NCI-H146 (cell line): Measurements from ENCODE around the gene FBXL17.
"Not testable (repeated sequence)": the region's sequence is repeated elsewhere in the genome, so short reads cannot be mapped to it uniquely, and the experiment has no call there.

ENCODE experiments used
- DNase-seq: peaks from one replicate; lab custom pipeline; 2025; lab: John Stamatoyannopoulos, UW

Gene FBXL17

GRCh38 chr5:108303611-108304010 is 78.3 kb downstream of the FBXL17 start:
- DNase-seq, result no peak

DNA sequence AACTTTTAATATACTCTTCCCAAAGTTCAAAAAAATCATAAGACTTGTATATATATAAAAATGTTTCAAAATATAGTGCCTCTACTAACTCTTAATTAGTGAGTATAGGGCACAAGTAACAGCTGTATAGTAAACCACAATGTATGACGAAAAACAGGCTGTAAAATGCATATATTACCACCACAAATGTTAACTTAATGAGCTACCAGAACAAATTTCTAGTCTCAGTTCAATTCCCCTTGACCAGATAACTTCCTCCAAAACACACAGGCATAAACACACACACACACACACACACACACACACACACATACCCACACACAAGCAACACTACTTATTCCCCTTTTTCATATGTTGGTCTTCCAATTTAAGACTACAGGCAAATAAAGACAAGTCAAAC is 78.8 kb downstream of the FBXL17 start:
- no peak for DNase-seq

DNA sequence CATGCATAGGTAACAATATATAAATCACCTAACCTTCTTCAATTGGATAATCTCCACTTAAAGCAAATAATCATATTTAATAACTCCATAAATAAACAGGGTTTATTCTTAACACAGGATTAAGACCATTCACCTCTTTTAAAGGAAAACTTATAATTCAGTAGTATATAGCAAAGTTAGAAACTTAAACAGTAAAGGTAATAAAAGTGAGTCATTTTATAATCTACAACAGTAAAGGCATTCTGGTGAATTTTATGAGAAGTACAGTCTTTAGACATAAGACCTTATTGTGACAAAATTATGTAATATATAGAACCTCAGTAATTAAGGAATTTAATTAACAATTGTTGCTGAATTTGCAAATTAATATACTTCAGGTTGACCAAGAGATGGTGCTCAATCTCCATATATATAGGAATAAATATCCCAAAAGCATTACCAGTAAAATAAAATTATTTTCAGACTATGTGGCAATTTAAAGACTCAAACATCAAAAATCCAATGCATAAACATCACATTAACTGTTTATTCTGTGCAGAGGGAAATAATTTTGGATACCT is 84.8 kb downstream of the FBXL17 start:
- DNase-seq, result no peak

- DNase-seq, result no peak
These were observed 86.1 kb downstream of the FBXL17 start for GRCh38 chr5:108295578-108296368.

DNA sequence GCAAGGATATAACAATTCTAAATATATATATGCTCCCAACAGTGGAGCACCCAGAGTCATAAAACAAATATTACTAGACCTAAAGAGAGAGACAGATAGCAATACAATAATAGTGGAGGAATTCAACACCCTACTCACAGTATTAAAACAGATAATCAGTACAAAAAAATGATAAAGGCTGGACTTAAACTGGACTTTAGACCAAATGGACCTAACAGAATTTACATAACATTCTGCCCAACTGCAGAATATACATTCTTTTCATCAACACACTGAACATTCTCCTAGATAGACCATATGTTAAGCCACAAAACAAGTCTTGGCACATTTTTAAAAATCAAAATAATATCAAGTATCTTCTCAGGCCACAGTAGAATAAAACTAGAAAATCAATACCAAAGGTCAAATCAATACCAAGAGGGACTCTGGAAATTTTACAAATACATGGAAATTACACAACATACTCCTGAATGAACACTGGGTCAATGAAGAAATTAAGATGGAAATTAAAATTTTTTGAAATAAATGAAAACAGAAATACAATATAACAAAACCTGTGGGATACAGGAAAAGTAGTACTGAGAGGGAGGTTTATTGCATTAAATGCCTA is 100.8 kb downstream of the FBXL17 start:
- DNase-seq, result no peak

DNA sequence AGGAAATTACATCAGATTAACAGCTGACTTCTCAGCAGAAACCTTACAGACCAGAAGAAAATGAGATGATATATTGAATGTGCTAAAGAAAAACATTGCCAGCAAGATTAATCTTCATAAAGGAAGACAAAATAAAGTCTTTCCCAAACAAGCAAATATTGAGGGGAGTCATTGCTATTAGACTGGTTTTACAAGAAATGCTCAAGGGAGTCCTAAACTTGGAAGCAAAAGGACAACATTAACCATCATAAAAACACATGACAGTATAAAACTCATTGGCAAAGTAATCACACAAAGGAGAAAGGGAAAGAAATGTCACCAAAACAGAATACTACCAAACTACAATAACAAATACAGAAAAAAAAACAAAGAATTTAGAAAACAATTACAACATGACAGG is 101.7 kb downstream of the FBXL17 start:
- DNase-seq, result no peak

GRCh38 chr5:108278285-108279240 is 103.3 kb downstream of the FBXL17 start:
- peak; percentile 23 for DNase-seq

DNA sequence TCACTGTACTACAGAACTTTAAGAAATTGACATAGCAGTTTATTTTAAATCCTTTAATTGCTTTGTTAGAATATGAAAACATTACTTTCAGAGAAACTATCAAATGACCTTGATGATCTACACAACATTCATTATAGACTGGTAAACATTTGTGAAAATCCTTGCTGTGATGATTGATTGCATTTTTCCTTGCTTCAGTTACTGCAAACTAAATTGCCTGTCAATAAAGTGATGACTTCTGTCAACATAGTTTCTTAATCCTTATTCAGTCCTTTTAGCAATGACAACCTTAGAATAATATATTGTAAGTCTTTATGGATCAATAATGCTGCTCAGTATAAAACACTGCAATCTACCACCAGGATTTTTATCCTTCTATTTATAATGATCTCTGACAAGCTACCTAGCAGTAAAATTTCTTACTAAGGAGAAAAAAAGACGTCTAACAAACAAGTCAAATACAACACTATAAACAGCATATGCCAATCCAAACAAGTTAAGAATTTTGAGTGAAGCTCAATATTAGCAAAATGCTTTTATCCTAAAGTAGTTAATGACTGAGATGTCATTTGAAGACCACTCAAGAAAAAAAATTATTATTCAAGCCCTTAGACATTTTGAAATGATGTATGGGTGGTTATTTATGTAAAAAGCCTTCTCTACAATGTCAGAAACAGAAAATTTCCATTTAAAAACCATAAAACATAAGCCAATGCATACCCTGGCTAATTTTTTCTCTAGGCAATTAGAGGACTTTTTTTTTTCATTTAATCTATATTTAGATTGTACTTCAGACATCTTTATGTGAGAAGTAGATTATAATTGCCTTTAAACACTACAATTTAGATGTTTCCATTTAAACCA is 105.5 kb downstream of the FBXL17 start:
- no peak for DNase-seq

DNA sequence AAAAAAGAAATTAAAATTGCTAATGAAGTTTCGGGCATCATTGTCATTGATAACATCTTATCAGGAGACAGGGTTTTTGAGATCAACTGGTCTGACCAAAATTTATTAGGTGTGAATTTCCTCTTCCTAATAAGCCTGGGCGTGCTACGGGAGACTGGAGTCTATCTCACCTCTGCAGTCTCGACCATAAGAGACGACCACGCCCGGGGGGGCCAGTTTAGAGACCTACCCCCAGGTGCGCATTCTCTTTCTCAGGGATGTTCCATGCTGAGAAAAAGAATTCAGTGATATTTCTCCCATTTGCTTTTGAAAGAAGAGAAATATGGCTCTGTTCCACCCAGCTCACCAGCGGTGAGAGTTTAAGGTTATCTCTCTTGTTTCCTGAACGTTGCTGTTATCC is 107.8 kb downstream of the FBXL17 start:
- not testable (repeated sequence) for DNase-seq

DNA sequence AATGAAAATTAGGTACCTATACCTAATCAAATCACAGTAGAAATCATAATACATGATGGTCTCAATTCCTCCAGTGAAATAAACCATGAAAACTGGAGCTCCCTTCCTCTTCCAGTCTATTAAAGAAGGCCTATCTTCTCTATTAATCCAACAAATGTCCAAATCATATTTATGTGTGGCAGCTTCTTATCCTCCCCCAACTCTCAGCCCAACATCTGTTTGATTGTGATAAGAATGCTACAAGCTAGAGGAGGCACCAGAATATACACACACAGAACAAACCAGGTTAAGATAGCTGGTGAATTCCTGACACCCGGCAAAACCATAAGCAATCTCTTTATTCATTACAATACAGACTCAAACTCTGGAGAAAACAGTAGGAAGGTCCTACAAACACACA is 110.8 kb downstream of the FBXL17 start:
- DNase-seq, result no peak

DNA sequence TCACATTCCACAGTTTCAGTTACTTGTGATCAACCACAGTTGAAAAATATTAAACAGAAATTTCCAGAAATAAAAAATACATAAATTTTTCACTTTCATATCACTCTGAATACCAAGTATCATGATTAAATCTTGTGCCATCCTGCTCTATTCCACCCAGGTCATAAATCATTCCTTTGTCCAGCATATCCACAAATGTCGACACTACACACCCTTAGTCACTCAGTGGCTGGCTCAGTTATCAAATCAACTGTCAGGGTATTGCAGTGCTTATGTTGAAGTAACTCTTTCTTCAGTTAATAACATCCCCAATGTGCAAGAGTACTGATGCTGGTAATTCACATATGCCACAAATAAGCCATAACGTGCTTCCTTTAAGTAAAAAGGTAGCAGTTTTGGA is 115.7 kb downstream of the FBXL17 start:
- no peak for DNase-seq

- no peak for DNase-seq
These were observed 117.4 kb downstream of the FBXL17 start for GRCh38 chr5:108264533-108264932.

DNA sequence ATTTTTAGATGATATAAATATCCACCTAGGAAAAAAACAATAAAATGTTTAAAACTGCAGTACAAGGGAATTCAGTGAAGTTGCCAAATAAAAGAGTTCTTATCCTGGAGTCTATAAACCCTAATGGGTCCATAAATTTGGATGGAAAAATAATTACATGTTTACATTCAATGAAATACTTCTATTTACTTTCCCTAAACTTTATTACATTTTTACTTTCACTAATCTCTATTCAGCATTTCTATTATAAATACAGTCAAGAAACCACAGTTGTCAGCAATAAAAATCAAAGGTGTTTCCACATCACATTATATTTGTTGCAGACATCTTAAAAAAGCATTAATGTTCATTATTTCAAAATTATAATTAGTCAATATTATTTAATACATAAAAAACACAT is 118.6 kb downstream of the FBXL17 start:
- no peak for DNase-seq

DNA sequence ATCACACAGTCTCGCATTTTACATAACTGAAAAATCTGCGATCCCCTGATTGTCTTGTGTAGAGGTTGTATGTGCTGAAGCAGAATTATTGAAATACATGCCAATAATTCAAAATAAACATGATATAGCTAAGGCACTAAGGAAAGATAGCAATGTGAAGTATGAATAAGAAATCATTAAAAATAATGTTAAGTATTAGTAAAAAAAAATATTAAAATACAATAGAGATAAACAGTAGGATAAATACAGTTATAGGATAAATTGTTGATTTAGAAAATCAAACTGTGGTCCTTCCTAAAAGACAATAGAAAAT is 121.1 kb downstream of the FBXL17 start:
- no peak for DNase-seq

- peak; percentile 58 for DNase-seq
These were observed 121.6 kb downstream of the FBXL17 start for GRCh38 chr5:108260117-108260857.

DNA sequence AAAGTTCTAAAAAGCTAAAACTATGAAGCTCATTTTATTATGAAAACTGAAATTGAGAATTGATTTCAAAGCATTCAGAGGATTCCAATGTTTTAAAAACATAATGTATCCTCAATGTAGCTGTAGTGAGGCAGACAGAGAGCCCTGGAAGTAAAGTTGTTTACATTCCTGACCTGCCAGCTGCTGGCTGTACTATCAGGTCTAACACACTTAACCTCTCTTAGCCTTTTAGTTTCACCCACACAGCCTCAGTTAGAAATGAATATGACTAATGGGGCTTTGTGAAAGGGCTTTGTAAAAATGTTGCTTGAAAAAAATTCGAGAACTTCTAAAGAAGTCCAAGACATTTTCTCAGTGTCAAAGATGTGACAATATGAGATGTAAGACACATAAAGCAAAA is 122.6 kb downstream of the FBXL17 start:
- DNase-seq, result peak; percentile 48

- DNase-seq, result no peak
These were observed 123.9 kb downstream of the FBXL17 start for GRCh38 chr5:108257996-108258395.

DNA sequence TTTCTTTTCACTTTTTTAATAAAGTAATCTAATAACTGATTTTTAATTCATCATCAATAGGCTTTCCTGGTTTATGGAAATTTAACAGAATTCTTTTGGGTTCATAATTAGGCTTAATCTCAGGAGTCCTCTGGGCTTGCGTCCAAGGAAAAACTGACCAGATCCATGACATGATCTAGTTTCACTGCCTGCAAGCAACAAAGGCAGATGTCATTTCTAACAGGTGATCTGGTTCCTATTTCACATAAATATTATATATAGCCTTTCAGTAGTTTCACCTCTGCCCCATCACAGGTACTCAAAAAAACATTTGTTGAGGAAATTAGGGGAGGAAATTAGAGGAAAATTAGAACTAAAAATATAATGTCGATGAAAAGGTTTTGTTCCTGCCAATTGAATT is 126.4 kb downstream of the FBXL17 start:
- peak; percentile 64 for DNase-seq

GRCh38 chr5:108251350-108251749 is 130.5 kb downstream of the FBXL17 start:
- DNase-seq, result no peak

- DNase-seq, result no peak
These were observed 132.0 kb downstream of the FBXL17 start for GRCh38 chr5:108249785-108250426.
